ENCODE results near the gene PNMA3. TPM values are rescaled to one million over a fixed set of nuclear protein-coding genes. Genes with fewer than 3 reads are reported as not detected.
"Not testable (repeated sequence)": the region's sequence is repeated elsewhere in the genome, so short reads cannot be mapped to it uniquely, and the experiment has no call there.

The PNMA3 gene
- total and polyA plus RNA-seq, 10 of the 15 experiments (the other 5 are each of a cell fraction or from before 2014, with no cell fraction given), result 0.06 TPM; not detected in 9

DNA sequence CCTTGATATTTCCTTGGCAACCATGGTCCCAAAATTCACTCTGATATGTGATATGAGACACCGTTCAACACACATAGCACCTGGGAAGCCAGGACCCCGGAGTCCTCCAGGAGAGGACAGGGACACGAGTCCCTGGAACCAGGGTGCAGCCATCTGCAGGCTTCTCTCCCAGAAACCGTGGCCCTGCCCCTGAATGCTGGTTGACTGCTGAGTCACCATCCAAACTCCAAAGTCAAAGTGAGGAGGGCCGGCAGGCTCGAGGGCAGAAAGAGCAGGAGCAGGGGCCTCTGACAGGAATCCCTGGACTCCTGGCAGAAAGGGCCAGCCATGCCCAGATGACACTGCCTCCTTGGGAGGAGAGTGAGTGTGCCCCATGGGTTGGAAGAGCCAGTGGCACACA lies 9.1 kb downstream of the PNMA3 start (continued):
- TF ChIP-seq EZH2 (IDR thresholded peaks at IDR 0.05; ENCODE audit: borderline replicate concordance, control insufficient read depth, low read depth, low read length), result no peak

DNA sequence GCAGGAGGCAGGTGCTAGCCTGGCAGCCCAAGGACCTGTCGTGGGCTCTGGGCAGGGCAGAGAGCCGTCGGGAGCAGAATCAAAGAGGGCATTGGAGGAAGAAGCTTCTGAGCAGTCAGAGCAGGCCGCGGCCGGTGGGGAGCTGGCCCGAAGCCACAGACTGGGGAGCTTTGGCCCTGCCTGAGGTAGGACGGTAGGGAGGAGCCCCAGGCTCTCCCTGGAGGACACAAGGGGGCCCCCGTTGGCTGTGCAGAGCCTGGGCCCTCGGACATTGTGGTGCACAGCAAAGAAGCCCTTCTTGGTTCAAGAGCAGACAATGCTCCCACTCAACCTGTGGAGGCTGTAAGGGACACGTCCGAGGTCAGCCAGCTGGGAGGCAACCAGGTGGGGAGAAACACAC lies 10.1 kb downstream of the PNMA3 start:
- DNase-seq (ENCODE audit: low read depth, low spot score); H3K79me2 ChIP-seq (ENCODE audit: control insufficient read depth, insufficient read depth, low read length); H3K9ac ChIP-seq (ENCODE audit: control insufficient read depth, insufficient read depth, low read length); H3K4me1 ChIP-seq (ENCODE audit: control insufficient read depth, insufficient read depth, low read length); BruUV-seq (replicated peaks); H4K20me1 ChIP-seq (ENCODE audit: control insufficient read depth, insufficient read depth); in situ Hi-C loops (cut with MboI); RAD21 ChIA-PET (ENCODE audit: unreplicated experiment); H3K4me2 ChIP-seq (ENCODE audit: control insufficient read depth, insufficient read depth); CTCF ChIA-PET; SMC1A ChIA-PET (ENCODE audit: uncharacterized antibody, unreplicated experiment); intact Hi-C loops (cut with micrococcal nuclease; ENCODE audit: unreplicated experiment); FAIRE-seq; H3K4me3 ChIP-seq; H3K9me3 ChIP-seq (replicated peaks; ENCODE audit: control insufficient read depth, insufficient read depth, low read length); ATAC-seq; H2AFZ ChIP-seq (ENCODE audit: control insufficient read depth, low read depth, low read length); H3K27me3 ChIP-seq (replicated peaks in 1 of 2; ENCODE audit: control insufficient read depth in 2 of 2, insufficient read depth in 2 of 2, low read length in 1 of 2); H3K36me3 ChIP-seq (ENCODE audit: control insufficient read depth in 2 of 2, insufficient read depth in 2 of 2, low read length in 1 of 2); POLR2A ChIA-PET; H3K27ac ChIP-seq (ENCODE audit: control insufficient read depth, insufficient read depth): not testable (repeated sequence)
- WGBS (ENCODE audit: insufficient coverage, insufficient replicate concordance, low lambda C conversion rate, missing lambda C conversion rate), result no CpG with 5 or more reads among the region's 12 CpGs

DNA sequence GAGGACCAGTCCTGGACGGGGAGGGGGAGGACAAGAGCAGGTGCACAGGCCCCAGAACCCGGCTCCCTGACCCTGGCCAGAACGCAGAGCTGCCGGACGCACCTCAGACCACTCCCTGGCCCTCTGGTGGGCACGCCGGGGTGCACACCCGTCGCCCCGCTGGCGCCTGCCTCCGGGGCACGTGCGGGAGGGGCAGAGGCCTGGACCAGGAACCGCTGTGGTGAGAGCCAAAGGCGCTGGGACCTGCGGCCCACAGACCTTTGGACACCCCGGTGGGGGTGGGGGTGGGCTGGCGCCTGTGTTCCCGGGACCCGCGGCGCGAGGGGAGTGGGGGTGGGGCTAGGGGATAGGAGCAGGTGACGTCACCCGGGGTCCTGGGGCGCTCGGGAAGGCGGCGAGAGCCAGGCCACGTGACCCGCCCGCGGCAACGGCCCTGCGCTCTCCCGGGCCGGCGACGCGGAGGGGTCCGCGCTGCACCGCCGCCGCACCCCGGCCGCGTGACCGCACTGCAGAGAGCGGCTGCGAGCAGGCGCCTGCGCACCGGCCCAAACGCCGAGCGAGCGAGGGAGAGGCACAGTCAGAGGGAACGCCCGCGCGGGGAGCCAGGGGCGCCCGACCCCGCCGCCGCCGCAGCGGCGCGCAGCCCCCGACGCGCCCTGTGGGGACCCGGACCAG lies 15.8 kb downstream of the PNMA3 start, which contains the start of gene PNMA6A:
TSS of gene PNMA6A (plus strand) at position 546 of the 675 bp plus-strand sequence. CDS start 609 bp downstream, outside the sequence.
- FAIRE-seq; H3K4me1 ChIP-seq (ENCODE audit: control insufficient read depth, insufficient read depth, low read length); DNase-seq (ENCODE audit: low read depth, low spot score); H3K79me2 ChIP-seq (ENCODE audit: control insufficient read depth, insufficient read depth, low read length); CTCF ChIA-PET; H3K9ac ChIP-seq (ENCODE audit: control insufficient read depth, insufficient read depth, low read length); RAD21 ChIA-PET (ENCODE audit: unreplicated experiment); H3K27ac ChIP-seq (ENCODE audit: control insufficient read depth, insufficient read depth); BruUV-seq (replicated peaks); H2AFZ ChIP-seq (ENCODE audit: control insufficient read depth, low read depth, low read length); H3K27me3 ChIP-seq (replicated peaks in 1 of 2; ENCODE audit: control insufficient read depth in 2 of 2, insufficient read depth in 2 of 2, low read length in 1 of 2); H3K4me3 ChIP-seq; SMC1A ChIA-PET (ENCODE audit: uncharacterized antibody, unreplicated experiment); H3K9me3 ChIP-seq (replicated peaks; ENCODE audit: control insufficient read depth, insufficient read depth, low read length); POLR2A ChIA-PET; intact Hi-C loops (cut with micrococcal nuclease; ENCODE audit: unreplicated experiment); H3K4me2 ChIP-seq (ENCODE audit: control insufficient read depth, insufficient read depth); H4K20me1 ChIP-seq (ENCODE audit: control insufficient read depth, insufficient read depth); H3K36me3 ChIP-seq (ENCODE audit: control insufficient read depth in 2 of 2, insufficient read depth in 2 of 2, low read length in 1 of 2); in situ Hi-C loops (cut with MboI): not testable (repeated sequence)
- no CpG with 5 or more reads among the region's 76 CpGs for WGBS (ENCODE audit: insufficient coverage, insufficient replicate concordance, low lambda C conversion rate, missing lambda C conversion rate)
- ATAC-seq, result peak; percentile 26; the same call in 1 of the 3 replicates

DNA sequence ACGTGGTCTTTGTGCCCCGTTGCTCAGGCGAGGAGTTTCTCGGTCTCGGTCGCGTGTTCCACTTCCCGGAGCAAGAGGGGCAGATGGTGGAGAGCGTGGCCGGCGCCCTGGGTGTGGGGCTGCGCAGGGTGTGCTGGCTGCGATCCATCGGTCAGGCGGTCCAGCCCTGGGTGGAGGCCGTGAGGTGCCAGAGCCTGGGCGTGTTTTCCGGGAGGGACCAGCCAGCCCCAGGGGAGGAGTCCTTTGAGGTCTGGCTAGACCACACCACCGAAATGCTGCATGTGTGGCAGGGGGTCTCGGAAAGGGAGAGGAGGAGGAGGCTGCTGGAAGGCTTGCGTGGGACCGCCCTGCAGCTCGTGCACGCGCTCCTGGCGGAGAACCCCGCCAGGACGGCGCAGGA lies 17.1 kb downstream of the PNMA3 start:
- ATAC-seq; H3K9ac ChIP-seq (ENCODE audit: control insufficient read depth, insufficient read depth, low read length); H3K4me2 ChIP-seq (ENCODE audit: control insufficient read depth, insufficient read depth); CTCF ChIA-PET; POLR2A ChIA-PET; DNase-seq (ENCODE audit: low read depth, low spot score); BruUV-seq (replicated peaks); H3K4me1 ChIP-seq (ENCODE audit: control insufficient read depth, insufficient read depth, low read length); H4K20me1 ChIP-seq (ENCODE audit: control insufficient read depth, insufficient read depth); H3K79me2 ChIP-seq (ENCODE audit: control insufficient read depth, insufficient read depth, low read length); intact Hi-C loops (cut with micrococcal nuclease; ENCODE audit: unreplicated experiment); in situ Hi-C loops (cut with MboI); H3K27me3 ChIP-seq (replicated peaks in 1 of 2; ENCODE audit: control insufficient read depth in 2 of 2, insufficient read depth in 2 of 2, low read length in 1 of 2); H3K9me3 ChIP-seq (replicated peaks; ENCODE audit: control insufficient read depth, insufficient read depth, low read length); H2AFZ ChIP-seq (ENCODE audit: control insufficient read depth, low read depth, low read length); FAIRE-seq; SMC1A ChIA-PET (ENCODE audit: uncharacterized antibody, unreplicated experiment); H3K27ac ChIP-seq (ENCODE audit: control insufficient read depth, insufficient read depth); RAD21 ChIA-PET (ENCODE audit: unreplicated experiment); H3K36me3 ChIP-seq (ENCODE audit: control insufficient read depth in 2 of 2, insufficient read depth in 2 of 2, low read length in 1 of 2); H3K4me3 ChIP-seq: not testable (repeated sequence)
- no CpG with 5 or more reads among the region's 29 CpGs for whole genome bisulfite sequencing (ENCODE audit: insufficient coverage, insufficient replicate concordance, low lambda C conversion rate, missing lambda C conversion rate)
